Mammary epithelial cell (primary cell): Measurements from ENCODE around the gene SAMHD1.

Experiments used
- CTCF ChIP-seq, 2 donors: IDR thresholded peaks in 1 of 2; conservative IDR thresholded peaks in 1 of 2; 2 replicates each; pipeline ENCODE4 v1.5.1; 2011 to 2012; ENCODE audit warnings: inconsistent platforms in 2 of 2, low read length in 2 of 2, mild to moderate bottlenecking in 2 of 2, control low read depth in 1 of 2, low read depth in 1 of 2; ENCODE audit not compliant: insufficient read depth in 1 of 2; ENCODE audit errors: extremely low read depth in 1 of 2
- EZH2 ChIP-seq: IDR thresholded peaks from 2 replicates; pipeline ENCODE4 v1.6.1; 2012; ENCODE audit warnings: low read length, inconsistent platforms, borderline replicate concordance

- TF ChIP-seq CTCF (conservative IDR thresholded peaks at IDR 0.05 in 1 of 2, IDR thresholded peaks at IDR 0.05 in 1 of 2; ENCODE audit: extremely low read depth in 1 of 2, insufficient read depth in 1 of 2, low read depth in 1 of 2, low read length in 2 of 2) (no peak), EZH2 (no peak)
These were observed 10.1 kb downstream of the SAMHD1 start for GRCh38 chr20:36941401-36941835.
